GM15510 (cell line): ENCODE measurements around the gene STT3B.

Experiments used
- POLR2A ChIP-seq: IDR thresholded peaks from 3 replicates; pipeline ENCODE4 v1.6.1; 2011; ENCODE audit warnings: borderline replicate concordance; ENCODE audit not compliant: insufficient read length; ENCODE audit errors: extremely low read depth

STT3B gene

GRCh38 chr3:31590650-31591049, 57.9 kb downstream of the STT3B start:
- no peak for TF ChIP-seq POLR2A

GRCh38 chr3:31592764-31593163, 60.0 kb downstream of the STT3B start:
- no peak for TF ChIP-seq POLR2A

- no peak for TF ChIP-seq POLR2A
Measured at GRCh38 chr3:31596176-31596575, 63.5 kb downstream of the STT3B start.

- TF ChIP-seq POLR2A, result no peak
Measured at GRCh38 chr3:31600431-31600830, 67.7 kb downstream of the STT3B start.

- no peak for TF ChIP-seq POLR2A
Measured at GRCh38 chr3:31606453-31606852, 73.7 kb downstream of the STT3B start.

GRCh38 chr3:31610700-31611275, 78.1 kb downstream of the STT3B start:
- TF ChIP-seq POLR2A, result no peak

GRCh38 chr3:31613177-31613576, 80.5 kb downstream of the STT3B start:
- TF ChIP-seq POLR2A, result no peak

GRCh38 chr3:31613654-31614053, 80.9 kb downstream of the STT3B start:
- no peak for TF ChIP-seq POLR2A

GRCh38 chr3:31614162-31614921, 81.6 kb downstream of the STT3B start:
- TF ChIP-seq POLR2A, result no peak

GRCh38 chr3:31615071-31615875, 82.5 kb downstream of the STT3B start:
- no peak for TF ChIP-seq POLR2A

- TF ChIP-seq POLR2A, result no peak
Measured at GRCh38 chr3:31616711-31617110, 84.0 kb downstream of the STT3B start.

- TF ChIP-seq POLR2A, result no peak
Measured at GRCh38 chr3:31620656-31621055, 87.9 kb downstream of the STT3B start.

GRCh38 chr3:31621314-31621713, 88.6 kb downstream of the STT3B start:
- TF ChIP-seq POLR2A, result no peak

- no peak for TF ChIP-seq POLR2A
Measured at GRCh38 chr3:31622636-31623288, 90.0 kb downstream of the STT3B start.
